ENCODE measurements around the gene ZMIZ1.

ZMIZ1 gene

GRCh38 chr10:79101560-79102497, 33.1 kb downstream of the ZMIZ1 start:
- DNase-seq, result no peak

- no peak for DNase-seq
Observed at GRCh38 chr10:79102498-79102874, 33.7 kb downstream of the ZMIZ1 start.

GRCh38 chr10:79103129-79103528, 34.4 kb downstream of the ZMIZ1 start:
- peak in 1 of 2 donors; percentile 89 for DNase-seq

- DNase-seq, result peak in 1 of 2 donors; percentile 49
Observed at GRCh38 chr10:79103585-79103984, 34.8 kb downstream of the ZMIZ1 start.

- DNase-seq, result no peak
Observed at GRCh38 chr10:79105150-79105739, 36.5 kb downstream of the ZMIZ1 start.

- DNase-seq, result no peak
Observed at GRCh38 chr10:79105818-79106217, 37.1 kb downstream of the ZMIZ1 start.

GRCh38 chr10:79106256-79107050, 37.7 kb downstream of the ZMIZ1 start:
- peak in 1 of 2 donors; percentile 61 for DNase-seq

- no peak for DNase-seq
Observed at GRCh38 chr10:79107736-79108264, 39.0 kb downstream of the ZMIZ1 start.

- DNase-seq, result no peak
Observed at GRCh38 chr10:79108728-79109127, 40.0 kb downstream of the ZMIZ1 start.

- DNase-seq, result no peak
Observed at GRCh38 chr10:79111427-79111826, 42.7 kb downstream of the ZMIZ1 start.

- DNase-seq, result no peak
Observed at GRCh38 chr10:79111846-79112614, 43.3 kb downstream of the ZMIZ1 start.

- DNase-seq, result no peak
Observed at GRCh38 chr10:79112881-79113431, 44.2 kb downstream of the ZMIZ1 start.

- DNase-seq, result no peak
Observed at GRCh38 chr10:79113827-79114226, 45.1 kb downstream of the ZMIZ1 start.

GRCh38 chr10:79115302-79115701, 46.5 kb downstream of the ZMIZ1 start:
- no peak for DNase-seq

GRCh38 chr10:79116368-79116767, 47.6 kb downstream of the ZMIZ1 start:
- DNase-seq, result no peak

GRCh38 chr10:79116801-79117723, 48.3 kb downstream of the ZMIZ1 start:
- DNase-seq, result no peak

- no peak for DNase-seq
Observed at GRCh38 chr10:79118286-79119202, 49.8 kb downstream of the ZMIZ1 start.

GRCh38 chr10:79119306-79119705, 50.5 kb downstream of the ZMIZ1 start:
- DNase-seq, result no peak

GRCh38 chr10:79123547-79123963, 54.8 kb downstream of the ZMIZ1 start:
- DNase-seq, result no peak

- DNase-seq, result no peak
Observed at GRCh38 chr10:79124066-79124465, 55.3 kb downstream of the ZMIZ1 start.

Data from bone marrow (tissue), 2 donors.